ENCODE measurements around the gene NFASC. TPM values are rescaled to one million over a fixed set of nuclear protein-coding genes. Genes with fewer than 3 reads are reported as not detected.

Gene NFASC
- total RNA-seq, 4 donors from 2014 or later: 7.9 to 68.7 (median 32.7) TPM

GRCh38 chr1:204896023-204896422 is 25.4 kb downstream of the NFASC start:
- no peaks in the 10 kb centered on the region for H3K9me3 ChIP-seq
- no peak for TF ChIP-seq POLR2A (IDR thresholded peaks at IDR 0.05)
- TF ChIP-seq, protein P1, sequence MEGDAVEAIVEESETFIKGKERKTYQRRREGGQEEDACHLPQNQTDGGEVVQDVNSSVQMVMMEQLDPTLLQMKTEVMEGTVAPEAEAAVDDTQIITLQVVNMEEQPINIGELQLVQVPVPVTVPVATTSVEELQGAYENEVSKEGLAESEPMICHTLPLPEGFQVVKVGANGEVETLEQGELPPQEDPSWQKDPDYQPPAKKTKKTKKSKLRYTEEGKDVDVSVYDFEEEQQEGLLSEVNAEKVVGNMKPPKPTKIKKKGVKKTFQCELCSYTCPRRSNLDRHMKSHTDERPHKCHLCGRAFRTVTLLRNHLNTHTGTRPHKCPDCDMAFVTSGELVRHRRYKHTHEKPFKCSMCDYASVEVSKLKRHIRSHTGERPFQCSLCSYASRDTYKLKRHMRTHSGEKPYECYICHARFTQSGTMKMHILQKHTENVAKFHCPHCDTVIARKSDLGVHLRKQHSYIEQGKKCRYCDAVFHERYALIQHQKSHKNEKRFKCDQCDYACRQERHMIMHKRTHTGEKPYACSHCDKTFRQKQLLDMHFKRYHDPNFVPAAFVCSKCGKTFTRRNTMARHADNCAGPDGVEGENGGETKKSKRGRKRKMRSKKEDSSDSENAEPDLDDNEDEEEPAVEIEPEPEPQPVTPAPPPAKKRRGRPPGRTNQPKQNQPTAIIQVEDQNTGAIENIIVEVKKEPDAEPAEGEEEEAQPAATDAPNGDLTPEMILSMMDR (IDR thresholded peaks at IDR 0.05): no peak
- intact Hi-C loops (cut with DNase I; ENCODE audit: low total_unique reads): no loop called here
- no peaks in the 10 kb centered on the region for H3K4me1 ChIP-seq
- no peak overlapping the region for H3K27ac ChIP-seq
- no peak overlapping the region for H3K4me3 ChIP-seq
- no peaks in the 10 kb centered on the region for H3K36me3 ChIP-seq
- DNase-seq: no peak
- H3K27me3 ChIP-seq: no peaks in the 10 kb centered on the region

GRCh38 chr1:204896787-204897469 is 26.3 kb downstream of the NFASC start:
- H3K27me3 ChIP-seq: no peaks in the 10 kb centered on the region
- no peaks in the 10 kb centered on the region for H3K9me3 ChIP-seq
- intact Hi-C loops (cut with DNase I; ENCODE audit: low total_unique reads): no loop called here
- no peak overlapping the region for H3K27ac ChIP-seq
- no peak for DNase-seq
- no peak overlapping the region for H3K4me3 ChIP-seq
- no peaks in the 10 kb centered on the region for H3K4me1 ChIP-seq
- H3K36me3 ChIP-seq: no peaks in the 10 kb centered on the region
- TF ChIP-seq, protein P1 (IDR thresholded peaks at IDR 0.05): no peak
- no peak for TF ChIP-seq POLR2A (IDR thresholded peaks at IDR 0.05)

DNA sequence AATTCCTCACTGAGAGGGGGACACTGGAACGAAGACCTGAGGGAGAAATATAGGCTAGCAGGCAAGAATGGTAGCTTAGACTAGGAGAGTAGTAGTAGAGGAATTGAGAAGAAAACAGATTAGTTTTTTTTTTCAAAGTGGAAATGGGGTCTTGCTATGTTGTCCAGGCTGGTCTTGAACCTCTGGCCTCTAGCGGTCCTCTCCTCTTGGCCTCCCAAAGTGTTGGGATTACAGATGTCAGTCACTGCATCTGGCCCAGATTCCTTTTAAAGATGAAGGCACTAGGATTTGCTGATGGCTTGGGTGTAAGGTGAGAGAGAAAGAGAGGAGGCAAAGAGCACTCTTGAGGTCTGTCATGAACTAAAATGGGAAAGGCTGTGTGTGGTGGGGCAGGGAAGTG is 30.1 kb downstream of the NFASC start:
- Histone ChIP-seq H3K9me3 (no peaks in the 10 kb centered on the region), H3K36me3 (no peaks in the 10 kb centered on the region), H3K27ac (peak overlapping the region; percentile 4), H3K4me1 (no peaks in the 10 kb centered on the region), H3K4me3 (no peak overlapping the region), H3K27me3 (no peaks in the 10 kb centered on the region)
- intact Hi-C loops (cut with DNase I; ENCODE audit: low total_unique reads): no loop called here
- TF ChIP-seq POLR2A (IDR thresholded peaks at IDR 0.05): no peak
- TF ChIP-seq, protein P1 (IDR thresholded peaks at IDR 0.05): no peak
- no peak for DNase-seq

- no peaks in the 10 kb centered on the region for H3K27me3 ChIP-seq
- H3K4me3 ChIP-seq: no peak overlapping the region
- H3K9me3 ChIP-seq: no peaks in the 10 kb centered on the region
- no peaks in the 10 kb centered on the region for H3K4me1 ChIP-seq
- H3K36me3 ChIP-seq: no peaks in the 10 kb centered on the region
- intact Hi-C loops (cut with DNase I; ENCODE audit: low total_unique reads): no loop called here
- TF ChIP-seq, protein P1 (IDR thresholded peaks at IDR 0.05): no peak
- TF ChIP-seq POLR2A (IDR thresholded peaks at IDR 0.05): no peak
- DNase-seq: no peak
- H3K27ac ChIP-seq: no peak overlapping the region
Measured at GRCh38 chr1:204902671-204903070, 32.0 kb downstream of the NFASC start.

DNA sequence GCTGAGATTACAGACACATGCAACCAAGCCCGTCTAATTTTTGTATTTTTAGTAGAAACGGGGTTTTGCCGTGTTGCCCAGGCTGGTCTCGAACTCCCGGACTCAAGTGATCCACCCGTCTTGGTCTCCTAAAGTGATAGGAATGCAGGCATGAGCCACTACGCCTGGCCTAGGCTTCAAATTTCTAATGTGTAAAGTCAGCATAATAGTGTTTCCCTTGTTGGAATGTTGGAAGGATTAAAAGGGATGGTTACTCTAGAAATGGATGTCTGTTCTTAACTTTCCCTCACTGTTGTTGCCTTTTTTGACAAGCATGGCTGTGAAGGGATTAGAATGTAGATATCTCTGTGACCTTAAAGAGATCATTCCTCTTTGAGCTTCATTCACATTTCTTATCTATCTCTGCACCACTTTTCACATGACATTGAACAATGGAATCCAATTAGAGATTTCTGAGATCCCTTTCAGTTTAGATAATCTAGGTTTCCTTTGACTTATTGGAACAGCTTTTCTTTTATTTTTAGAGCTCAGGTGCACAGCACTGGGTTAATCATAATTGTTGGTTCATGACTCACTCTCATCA is 33.7 kb downstream of the NFASC start:
- Histone ChIP-seq H3K9me3 (no peaks in the 10 kb centered on the region), H3K27me3 (no peaks in the 10 kb centered on the region), H3K27ac (peak overlapping the region in 1 of 2 donors; percentile 3), H3K4me1 (no peaks in the 10 kb centered on the region), H3K36me3 (no peaks in the 10 kb centered on the region), H3K4me3 (no peak overlapping the region)
- TF ChIP-seq, protein P1 (IDR thresholded peaks at IDR 0.05): no peak
- TF ChIP-seq POLR2A (IDR thresholded peaks at IDR 0.05): no peak
- intact Hi-C loops (cut with DNase I; ENCODE audit: low total_unique reads): no loop called here
- no peak for DNase-seq
